Cardiac muscle cell (in vitro differentiated cells and primary cell): ENCODE data around the gene RELA. TPM values are rescaled to one million over a fixed set of nuclear protein-coding genes. Genes with fewer than 3 reads are reported as not detected.
"Not testable (repeated sequence)": the region's sequence is repeated elsewhere in the genome, so short reads cannot be mapped to it uniquely, and the experiment has no call there.

Experiments
- DNase-seq, 2 donors: peaks; one replicate each; pipeline versions ENCODE4 v3.0.0 to v3.0.0-alpha.2; 2010 to 2017; ENCODE audit warnings: low read depth in 1 of 2, low spot score in 1 of 2
- H3K27ac ChIP-seq: fragments of 200-600 bp; sonication (generic); 2 replicates; pipeline ENCODE4 v1.5.1; 2016
- H3K27me3 ChIP-seq: fragments of 200-600 bp; sonication (generic); 2 replicates; pipeline ENCODE4 v1.6.0; 2016; ENCODE audit warnings: control low read depth
- H3K36me3 ChIP-seq: fragments of 200-600 bp; sonication (generic); 2 replicates; pipeline ENCODE4 v1.5.1; 2016; ENCODE audit warnings: control low read depth
- H3K4me1 ChIP-seq: fragments of 200-600 bp; sonication (generic); 2 replicates; pipeline ENCODE4 v1.8.1; 2017; ENCODE audit warnings: low read depth, mild to moderate bottlenecking, mixed run types
- H3K4me3 ChIP-seq: fragments of 200-600 bp; sonication (generic); 2 replicates; pipeline ENCODE4 v1.5.1; 2016; ENCODE audit warnings: mild to moderate bottlenecking
- H3K9me3 ChIP-seq: fragments of 200-600 bp; sonication (generic); 2 replicates; pipeline ENCODE4 v1.5.1; 2017; ENCODE audit warnings: low read depth, mild to moderate bottlenecking, control low read depth
- polyA plus RNA-seq: library from polyadenylated mRNA; unstranded; fragments of >200 nt; fragmentation: Nextera tagmentation; extraction: Ambion mirVana; gene quantifications from 2 replicates; pipeline ENCODE4 v1.2.1, GENCODE V29; 2016
- total RNA-seq: library from RNA; depleted of rRNA; stranded (reverse); fragments of >200 nt; gene quantifications from 2 replicates; pipeline ENCODE4 v1.2.3, GENCODE V29; 2016
- TF ChIP-seq, protein P1 (sequence below): IDR thresholded peaks from 2 replicates; pipeline ENCODE4 v1.5.1; 2012; ENCODE audit warnings: low read depth, mild to moderate bottlenecking, low read length

The RELA gene
- total and polyA plus RNA-seq, 2 experiments from 2014 or later = 46.2 to 51.9 TPM

DNA sequence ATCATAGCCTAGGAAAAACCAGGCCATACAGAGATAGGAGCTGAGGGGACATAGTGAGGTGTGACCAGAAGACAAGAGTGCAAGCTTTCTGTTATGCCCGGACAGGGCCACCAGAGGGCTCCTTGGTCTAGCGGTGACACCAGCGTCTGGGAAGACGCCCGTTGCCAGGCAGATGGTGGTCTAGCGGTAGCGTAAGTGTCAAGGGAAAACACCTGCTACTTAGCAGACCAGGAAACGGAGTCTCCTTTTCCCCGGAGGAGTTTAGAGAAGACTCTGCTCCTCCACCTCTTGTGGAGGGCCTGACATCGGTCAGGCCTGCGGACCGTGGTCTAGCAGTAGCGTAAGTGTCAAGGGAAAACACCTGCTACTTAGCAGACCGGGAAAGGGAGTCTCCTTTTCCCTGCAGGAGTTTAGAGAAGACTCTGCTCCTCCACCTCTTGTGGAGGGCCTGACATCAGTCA lies 43.6 kb upstream of the RELA start:
- TF ChIP-seq, protein P1, sequence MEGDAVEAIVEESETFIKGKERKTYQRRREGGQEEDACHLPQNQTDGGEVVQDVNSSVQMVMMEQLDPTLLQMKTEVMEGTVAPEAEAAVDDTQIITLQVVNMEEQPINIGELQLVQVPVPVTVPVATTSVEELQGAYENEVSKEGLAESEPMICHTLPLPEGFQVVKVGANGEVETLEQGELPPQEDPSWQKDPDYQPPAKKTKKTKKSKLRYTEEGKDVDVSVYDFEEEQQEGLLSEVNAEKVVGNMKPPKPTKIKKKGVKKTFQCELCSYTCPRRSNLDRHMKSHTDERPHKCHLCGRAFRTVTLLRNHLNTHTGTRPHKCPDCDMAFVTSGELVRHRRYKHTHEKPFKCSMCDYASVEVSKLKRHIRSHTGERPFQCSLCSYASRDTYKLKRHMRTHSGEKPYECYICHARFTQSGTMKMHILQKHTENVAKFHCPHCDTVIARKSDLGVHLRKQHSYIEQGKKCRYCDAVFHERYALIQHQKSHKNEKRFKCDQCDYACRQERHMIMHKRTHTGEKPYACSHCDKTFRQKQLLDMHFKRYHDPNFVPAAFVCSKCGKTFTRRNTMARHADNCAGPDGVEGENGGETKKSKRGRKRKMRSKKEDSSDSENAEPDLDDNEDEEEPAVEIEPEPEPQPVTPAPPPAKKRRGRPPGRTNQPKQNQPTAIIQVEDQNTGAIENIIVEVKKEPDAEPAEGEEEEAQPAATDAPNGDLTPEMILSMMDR = peak; percentile 50
- DNase-seq = peak; percentile 46 to 54
- H3K9me3 ChIP-seq, H3K27ac ChIP-seq, H3K4me3 ChIP-seq, H3K36me3 ChIP-seq, H3K4me1 ChIP-seq: not testable (repeated sequence)
- H3K27me3 ChIP-seq = peaks cover 11% of the 10 kb centered on the region

GRCh38 chr11:65703846-65704245 lies 41.1 kb upstream of the RELA start:
- no peak for DNase-seq
- TF ChIP-seq, protein P1 = no peak
- Histone ChIP-seq H3K4me3 (no peak overlapping the region), H3K4me1 (no peaks in the 10 kb centered on the region), H3K9me3 (no peaks in the 10 kb centered on the region), H3K27ac (no peak overlapping the region), H3K36me3 (no peaks in the 10 kb centered on the region), H3K27me3 (peaks cover 11% of the 10 kb centered on the region)

DNA sequence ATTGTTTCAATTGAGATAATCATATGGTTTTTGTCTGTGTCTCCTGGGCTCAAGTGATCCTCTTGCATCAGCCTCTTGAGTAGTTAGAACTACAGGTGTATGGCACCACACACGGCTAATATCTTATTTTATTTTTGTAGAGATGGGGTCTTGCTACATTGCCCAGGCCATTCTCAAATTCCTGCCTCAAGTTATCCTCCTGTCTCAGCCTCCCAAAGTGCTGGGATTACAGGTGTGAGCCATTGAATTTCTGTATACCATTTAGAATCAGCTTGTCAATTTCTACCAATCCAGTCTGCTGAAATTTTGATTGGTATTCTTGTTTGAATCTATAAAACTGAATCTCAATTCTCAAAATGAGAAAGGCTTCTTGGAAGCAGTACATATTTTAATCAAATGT lies 39.0 kb upstream of the RELA start:
- TF ChIP-seq, protein P1 = no peak
- Histone ChIP-seq H3K9me3 (no peaks in the 10 kb centered on the region), H3K36me3 (no peaks in the 10 kb centered on the region), H3K27ac (no peak overlapping the region), H3K27me3 (peaks cover 11% of the 10 kb centered on the region), H3K4me3 (no peak overlapping the region), H3K4me1 (no peaks in the 10 kb centered on the region)
- no peak for DNase-seq

DNA sequence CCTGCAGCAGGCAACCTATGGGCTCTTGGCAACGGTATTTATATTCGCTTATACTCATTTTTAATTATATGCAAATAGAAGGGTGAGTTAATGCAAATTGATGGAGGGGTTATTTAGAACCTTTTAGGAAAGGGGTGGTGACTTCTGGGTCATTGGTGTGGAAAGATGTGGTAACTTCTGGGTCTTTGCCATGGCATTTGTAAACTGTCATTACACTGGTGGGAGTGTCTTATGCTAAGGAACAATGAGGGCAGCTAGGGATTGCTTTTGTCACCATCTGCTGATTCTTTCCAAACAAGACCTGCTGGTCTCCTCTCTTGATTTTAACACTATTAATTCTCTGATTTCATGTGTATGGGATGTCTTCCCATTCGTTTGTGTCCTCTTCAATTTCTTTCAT lies 37.7 kb upstream of the RELA start:
- H3K4me1 ChIP-seq = no peaks in the 10 kb centered on the region
- no peaks in the 10 kb centered on the region for H3K36me3 ChIP-seq
- H3K27me3 ChIP-seq = peaks cover 11% of the 10 kb centered on the region
- H3K4me3 ChIP-seq = no peak overlapping the region
- H3K27ac ChIP-seq = no peak overlapping the region
- TF ChIP-seq, protein P1 = no peak
- no peaks in the 10 kb centered on the region for H3K9me3 ChIP-seq
- no peak for DNase-seq

DNA sequence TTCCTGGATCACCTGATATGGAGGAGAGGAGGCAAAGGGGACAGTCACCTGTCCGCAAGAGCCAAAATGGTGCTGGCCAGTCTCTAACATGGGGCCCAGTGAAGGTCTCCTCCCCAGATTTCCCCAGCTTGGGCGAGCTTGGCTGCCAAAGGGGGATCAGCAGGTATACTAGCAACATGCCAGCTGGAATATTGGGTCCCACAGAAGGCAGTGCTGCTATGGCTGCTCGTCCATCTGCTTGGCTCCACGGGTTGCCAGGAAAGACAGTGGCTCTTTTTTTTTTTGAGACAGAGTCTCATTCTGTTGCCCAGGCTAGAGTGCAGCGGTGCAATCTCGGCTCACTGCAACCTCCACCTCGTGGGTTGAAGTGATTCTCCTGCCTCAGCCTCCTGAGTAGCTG lies 36.6 kb upstream of the RELA start:
- Histone ChIP-seq H3K4me3 (no peak overlapping the region), H3K27me3 (peaks cover 9% of the 10 kb centered on the region), H3K9me3 (no peaks in the 10 kb centered on the region), H3K4me1 (no peaks in the 10 kb centered on the region), H3K36me3 (no peaks in the 10 kb centered on the region), H3K27ac (no peak overlapping the region)
- DNase-seq = no peak
- TF ChIP-seq, protein P1 = no peak

DNA sequence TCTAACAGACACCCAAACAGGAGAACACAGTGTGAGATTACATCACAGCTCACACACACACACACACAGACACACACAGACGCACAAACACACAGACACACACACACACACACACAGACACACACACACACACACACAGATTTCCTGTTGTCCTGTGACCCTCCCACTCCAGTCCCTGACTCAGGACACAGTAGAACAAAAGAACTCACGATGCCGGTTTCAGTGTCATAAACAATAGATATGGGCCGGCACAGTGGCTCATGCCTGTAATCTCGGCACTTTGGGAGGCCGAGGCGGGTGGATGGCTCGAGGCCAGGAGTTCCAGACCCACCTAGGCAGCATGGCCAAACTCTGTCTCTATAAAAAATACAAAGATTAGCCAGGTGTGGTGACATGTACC lies 35.5 kb upstream of the RELA start:
- TF ChIP-seq, protein P1 = no peak
- H3K4me3 ChIP-seq = no peak overlapping the region
- H3K36me3 ChIP-seq = no peaks in the 10 kb centered on the region
- no peak overlapping the region for H3K27ac ChIP-seq
- DNase-seq = peak in 1 of 2 donors; percentile 42
- no peaks in the 10 kb centered on the region for H3K4me1 ChIP-seq
- peaks cover 4% of the 10 kb centered on the region for H3K27me3 ChIP-seq
- H3K9me3 ChIP-seq = no peaks in the 10 kb centered on the region
